GM12878 (cell line): ENCODE data around the gene PRCD. TPM values are rescaled to one million over a fixed set of nuclear protein-coding genes. Genes with fewer than 3 reads are reported as not detected.
"Not testable (repeated sequence)": the region's sequence is repeated elsewhere in the genome, so short reads cannot be mapped to it uniquely, and the experiment has no call there.

Experiments
- ATAC-seq: fragments of 200-7000 bp; cut with Tn5 transposase; 3 replicates; pipeline ENCODE4 v1.9.1; 2020; ENCODE audit warnings: mild to moderate bottlenecking, moderate library complexity
- BruUV-seq: library from RNA; stranded (reverse); fragments of 400-500 nt; replicated peaks from 2 replicates; lab custom pipeline; 2021; lab: Mats Ljungman, UMichigan
- CTCF ChIA-PET: fragments of 300-600 bp; sonication (Branson Sonifier 250); formaldehyde crosslinking; extraction: SDS; loops from one replicate; lab custom pipeline; 2021; ENCODE audit warnings: inconsistent platforms; lab: Yijun Ruan, JAX
- POLR2A ChIA-PET: fragments of 350-600 bp; formaldehyde crosslinking; extraction: SDS; loops from one replicate; lab custom pipeline; 2021; ENCODE audit warnings: inconsistent platforms; lab: Charles Lee
- RAD21 ChIA-PET: fragments of 300-600 bp; sonication (Branson Sonifier 250); formaldehyde crosslinking; loops from one replicate; lab custom pipeline; 2023; ENCODE audit warnings: antibody characterized with exemption; ENCODE audit not compliant: unreplicated experiment; lab: Charles Lee
- SMC1A ChIA-PET: fragments of 300-600 bp; sonication (Branson Sonifier 250); formaldehyde crosslinking; loops from one replicate; lab custom pipeline; 2023; ENCODE audit not compliant: unreplicated experiment, uncharacterized antibody; lab: Charles Lee
- DNase-seq: peaks from one replicate; pipeline ENCODE4 v3.0.0-alpha.2; 2011; ENCODE audit warnings: low read depth, low spot score
- FAIRE-seq: peaks from 3 replicates; lab custom pipeline; 2011; peaks lifted over from hg19 to GRCh38; lab: Jason Lieb, UNC
- H2AFZ ChIP-seq: 2 replicates; pipeline ENCODE4 v1.6.0; 2011; ENCODE audit warnings: low read depth, low read length, control low read depth; ENCODE audit not compliant: control insufficient read depth
- H3K27ac ChIP-seq: 2 replicates; pipeline ENCODE4 v1.5.1; 2011; ENCODE audit warnings: control low read depth; ENCODE audit not compliant: control insufficient read depth, insufficient read depth
- H3K27me3 ChIP-seq, 2 experiments: replicated peaks in 1 of 2; 2 replicates each; pipeline versions ENCODE4 v1.6.0 to v1.6.1; 2011; ENCODE audit warnings: low read length in 1 of 2; ENCODE audit not compliant: control insufficient read depth in 2 of 2, insufficient read depth in 2 of 2
- H3K36me3 ChIP-seq, 2 experiments: 2 replicates each; pipeline ENCODE4 v1.5.1; 2011; ENCODE audit warnings: low read length in 1 of 2; ENCODE audit not compliant: control insufficient read depth in 2 of 2, insufficient read depth in 2 of 2
- H3K4me1 ChIP-seq: 2 replicates; pipeline ENCODE4 v1.6.1; 2011; ENCODE audit warnings: mild to moderate bottlenecking, low read length, moderate library complexity, mixed read lengths; ENCODE audit not compliant: control insufficient read depth, insufficient read depth
- H3K4me2 ChIP-seq: 2 replicates; pipeline ENCODE4 v1.6.0; 2011; ENCODE audit warnings: control low read depth; ENCODE audit not compliant: control insufficient read depth, insufficient read depth
- H3K4me3 ChIP-seq: fragments of 200-600 bp; sonication (generic); 2 replicates; pipeline ENCODE4 v1.5.1; 2016
- H3K79me2 ChIP-seq: 2 replicates; pipeline ENCODE4 v1.6.0; 2011; ENCODE audit warnings: low read length; ENCODE audit not compliant: control insufficient read depth, insufficient read depth
- H3K9ac ChIP-seq: 2 replicates; pipeline ENCODE4 v1.8.0; 2011; ENCODE audit warnings: low read length, control low read depth, mixed read lengths; ENCODE audit not compliant: control insufficient read depth, insufficient read depth
- H3K9me3 ChIP-seq: replicated peaks from 3 replicates; pipeline ENCODE4 v1.5.1; 2011; ENCODE audit warnings: mild to moderate bottlenecking, low read length; ENCODE audit not compliant: control insufficient read depth, insufficient read depth
- H4K20me1 ChIP-seq: 2 replicates; pipeline ENCODE4 v1.6.0; 2011; ENCODE audit not compliant: control insufficient read depth, insufficient read depth
- CHD1 ChIP-seq: IDR thresholded peaks from 2 replicates; pipeline ENCODE4 v1.6.1; 2012; ENCODE audit warnings: low read depth, low read length, improper control_type of control experiment
- HDGF ChIP-seq: fragments of 450-650 bp; IDR thresholded peaks from 2 replicates; pipeline ENCODE4 v1.6.1; 2016; ENCODE audit warnings: antibody characterized with exemption
- MEF2A ChIP-seq: IDR thresholded peaks from 2 replicates; pipeline ENCODE4 v1.6.1; 2011; ENCODE audit warnings: low read depth, mild to moderate bottlenecking, low read length, moderate library complexity; ENCODE audit not compliant: insufficient read depth
- SMAD1 ChIP-seq: fragments of 450-650 bp; IDR thresholded peaks from 2 replicates; pipeline ENCODE4 v1.6.1; 2018; ENCODE audit warnings: mild to moderate bottlenecking, low read depth; ENCODE audit not compliant: partially characterized antibody
- ZNF687 ChIP-seq: fragments of 450-650 bp; IDR thresholded peaks from 2 replicates; pipeline ENCODE4 v1.6.1; 2017; ENCODE audit warnings: mild to moderate bottlenecking, moderate library complexity
- WGBS: methylation state at CpG from one replicate; pipeline ENCODE4 v1.1.6; 2016; ENCODE audit warnings: low lambda C conversion rate; ENCODE audit not compliant: insufficient replicate concordance, insufficient coverage; ENCODE audit errors: missing lambda C conversion rate; 5-methylcytosine and 5-hydroxymethylcytosine counted together
- in situ Hi-C: fragments of 300-500 bp; cut with MboI; formaldehyde crosslinking; loops from 9 replicates; pipeline ENCODE4 v1.14.3; 2018; ENCODE audit warnings: mixed read lengths
- intact Hi-C: fragments of 100-400 bp; cut with micrococcal nuclease; formaldehyde crosslinking; loops from one replicate; pipeline ENCODE4 v1.14.2; 2022; ENCODE audit not compliant: unreplicated experiment
- polyA plus RNA-seq, 11 experiments: library from polyadenylated mRNA; depleted of rRNA in 4 of 11; unstranded in 6 of 11; stranded (reverse) in 5 of 11; fragments of >200 nt; fragmentation: Nextera tagmentation in 4 of 11; fragmentation: Illumina TruSeq in 1 of 11; extraction: Ambion mirVana in 4 of 11; extraction: Trizol in 1 of 11; gene quantifications; 1 replicate in 1 of 11; 2 replicates in 10 of 11; pipeline versions ENCODE4 v1.2.1 to v1.2.3, GENCODE V29; 2011 to 2016; ENCODE audit warnings: inconsistent platforms in 2 of 11, missing spikeins in 2 of 11, low read depth in 1 of 11
- total RNA-seq, 4 experiments: library from RNA; depleted of rRNA in 3 of 4; stranded (reverse); fragments of >200 nt in 3 of 4; fragmentation: Illumina TruSeq in 1 of 4; extraction: Trizol in 1 of 4; gene quantifications; 2 replicates each; pipeline versions ENCODE4 v1.2.1 to v1.2.3, GENCODE V29; 2013 to 2021

Gene PRCD
- total and polyA plus RNA-seq, 10 of the 15 experiments (the other 5 are each of a cell fraction or from before 2014, with no cell fraction given), result 0.18 to 0.95 (median 0.34) TPM; not detected in 4

DNA sequence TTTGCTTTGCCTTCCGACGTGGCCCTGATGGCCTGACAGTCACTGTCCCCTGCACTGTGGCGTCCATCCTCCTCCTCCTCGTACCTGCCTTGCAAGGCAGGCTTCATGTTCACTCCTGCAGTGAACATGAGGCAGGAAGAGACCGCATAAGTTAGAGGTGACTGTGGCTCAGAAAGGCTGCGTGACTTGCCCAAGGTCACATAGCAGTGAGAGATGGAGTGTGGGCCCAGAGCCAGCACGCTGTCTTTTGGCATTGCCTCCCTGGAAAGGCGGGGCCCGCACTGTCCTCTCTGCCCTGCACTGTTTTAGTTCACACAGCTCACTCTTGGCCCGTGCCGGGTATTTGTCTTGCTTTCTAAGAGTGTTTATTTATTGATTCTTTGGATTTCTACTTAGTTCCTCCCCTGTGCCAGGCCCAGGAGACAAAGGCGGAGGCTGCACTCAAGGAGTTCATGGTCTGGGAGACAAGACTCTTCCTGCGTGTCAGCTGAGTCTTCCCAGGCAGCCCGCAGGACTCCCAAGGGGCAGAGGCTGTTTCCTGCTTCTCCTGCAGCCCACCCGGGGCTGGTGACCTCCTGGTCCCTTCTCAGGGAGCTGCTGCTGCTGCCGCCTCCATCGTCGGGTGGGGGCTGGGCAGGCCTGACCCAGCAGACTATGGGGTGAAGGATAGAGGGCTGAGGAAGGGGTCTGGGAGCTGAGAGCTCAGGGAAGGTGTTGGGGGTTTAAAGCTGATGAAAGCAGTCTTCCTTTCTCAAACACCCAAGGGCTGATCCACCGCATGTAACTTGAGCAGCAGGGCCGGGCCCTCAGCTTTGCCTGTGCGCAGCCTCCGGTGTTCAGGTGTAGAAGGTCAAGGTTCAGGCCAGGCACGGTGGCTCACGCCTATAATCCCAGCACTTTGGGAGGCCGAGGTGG is 15.0 kb upstream of the PRCD start (continued):
- TF ChIP-seq ZNF687, result no peak
- TF ChIP-seq SMAD1, result no peak
- TF ChIP-seq HDGF, result no peak
- TF ChIP-seq CHD1, result no peak
- no peak for TF ChIP-seq MEF2A

DNA sequence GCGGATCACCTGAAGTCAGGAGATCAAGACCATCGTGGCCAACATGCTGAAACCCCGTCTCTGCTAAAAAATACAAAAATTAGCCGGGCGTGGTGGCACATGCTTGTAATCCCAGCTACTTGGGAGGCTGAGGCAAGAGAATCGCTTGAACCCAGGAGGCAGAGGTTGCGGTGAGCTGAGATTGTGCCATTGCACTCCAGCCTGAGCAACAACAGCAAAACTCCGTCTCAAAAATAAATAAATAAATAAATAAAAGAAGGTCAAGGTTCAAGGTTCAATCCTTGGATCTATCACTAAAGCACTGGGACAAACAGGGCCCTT is 14.4 kb upstream of the PRCD start:
- ChIA-PET RAD21 (interaction anchor here (1.2 to 2.5 kb wide), 2 partner anchors 24 to 98 kb away, joined by 8 to 15 read pairs; no protein-coding TSS in a partner anchor), SMC1A (interaction anchor here (1.1 kb wide), 1 partner anchor 21 kb away, joined by 3 read pairs; no protein-coding TSS in a partner anchor), CTCF (interaction anchor here (3.3 to 5.9 kb wide), 2 partner anchors 21 to 98 kb away, joined by 36 to 81 read pairs; no protein-coding TSS in a partner anchor)
- H3K27ac ChIP-seq, H3K4me2 ChIP-seq, H3K9ac ChIP-seq, H3K4me3 ChIP-seq, in situ Hi-C loops, ATAC-seq, H3K27me3 ChIP-seq, H4K20me1 ChIP-seq, FAIRE-seq, H3K79me2 ChIP-seq, H2AFZ ChIP-seq, H3K36me3 ChIP-seq, DNase-seq, BruUV-seq, POLR2A ChIA-PET, intact Hi-C loops, H3K9me3 ChIP-seq: not testable (repeated sequence)
- peaks cover 12% of the 10 kb centered on the region for H3K4me1 ChIP-seq
- 71% methylated on average over 8 of the region's 8 CpGs for WGBS

DNA sequence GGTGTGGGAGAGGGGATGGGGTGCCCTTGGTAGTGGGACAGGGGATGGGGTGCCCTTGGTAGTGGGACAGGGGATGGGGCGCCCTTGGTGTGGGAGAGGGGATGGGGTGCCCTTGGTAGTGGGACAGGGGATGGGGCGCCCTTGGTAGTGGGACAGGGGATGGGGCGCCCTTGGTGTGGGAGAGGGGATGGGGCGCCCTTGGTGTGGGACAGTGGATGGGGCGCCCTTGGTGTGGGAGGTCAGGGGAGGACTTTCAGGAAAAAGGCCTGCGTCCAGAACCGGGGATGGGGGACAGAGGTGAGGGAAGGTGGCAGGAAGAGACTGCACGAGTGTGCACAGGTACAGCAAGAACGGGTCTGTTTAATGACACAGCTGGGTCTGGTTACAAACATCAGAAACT is 12.8 kb upstream of the PRCD start:
- H3K79me2 ChIP-seq, BruUV-seq, H3K9ac ChIP-seq, in situ Hi-C loops, H3K27me3 ChIP-seq, H3K4me2 ChIP-seq, H3K36me3 ChIP-seq, H4K20me1 ChIP-seq, H3K4me3 ChIP-seq, intact Hi-C loops, H3K27ac ChIP-seq, H3K9me3 ChIP-seq, ATAC-seq, DNase-seq: not testable (repeated sequence)
- H2AFZ ChIP-seq, result peak overlapping the region; percentile 84; the same call in 1 of the 2 replicates
- ChIA-PET RAD21 (interaction anchor here (0.8 to 2.5 kb wide), 6 partner anchors 16 to 97 kb away, joined by 3 to 20 read pairs (median 8); no protein-coding TSS in a partner anchor), SMC1A (interaction anchor here (1.1 to 2.8 kb wide), 5 partner anchors 18 to 98 kb away, joined by 3 to 16 read pairs (median 13); no protein-coding TSS in a partner anchor), CTCF (interaction anchor here (1.6 to 4.0 kb wide), 6 partner anchors 19 to 155 kb away, joined by 5 to 41 read pairs (median 18); no protein-coding TSS in a partner anchor), POLR2A (interaction anchor here (1.0 to 2.1 kb wide), 3 partner anchors 25 to 33 kb away, joined by 3 to 13 read pairs (median 5); no protein-coding TSS in a partner anchor)
- peaks cover 12% of the 10 kb centered on the region for H3K4me1 ChIP-seq
- FAIRE-seq, result peak; percentile 64
- 8% methylated on average over 5 of the region's 9 CpGs for WGBS
